KOPT-K1 (cell line): ENCODE data around the gene EHBP1L1.
"Not testable (repeated sequence)": the region's sequence is repeated elsewhere in the genome, so short reads cannot be mapped to it uniquely, and the experiment has no call there.

Experiments used
- H3K27ac ChIP-seq: fragments of 200-600 bp; sonication (generic); 2 replicates; pipeline ENCODE4 v1.5.1; 2016; ENCODE audit warnings: antibody characterized with exemption, mild to moderate bottlenecking, low read depth, low read length; ENCODE audit not compliant: poor library complexity, severe bottlenecking
- H3K36me3 ChIP-seq: fragments of 200-600 bp; sonication (generic); 2 replicates; pipeline ENCODE4 v1.5.1; 2017; ENCODE audit warnings: antibody characterized with exemption, mild to moderate bottlenecking, low read length, moderate library complexity; ENCODE audit not compliant: insufficient read depth
- H3K9me3 ChIP-seq: fragments of 200-600 bp; sonication (generic); 2 replicates; pipeline ENCODE4 v1.5.1; 2017; ENCODE audit warnings: antibody characterized with exemption, low read length, mild to moderate bottlenecking; ENCODE audit not compliant: insufficient read depth, poor library complexity, severe bottlenecking

The EHBP1L1 gene

DNA sequence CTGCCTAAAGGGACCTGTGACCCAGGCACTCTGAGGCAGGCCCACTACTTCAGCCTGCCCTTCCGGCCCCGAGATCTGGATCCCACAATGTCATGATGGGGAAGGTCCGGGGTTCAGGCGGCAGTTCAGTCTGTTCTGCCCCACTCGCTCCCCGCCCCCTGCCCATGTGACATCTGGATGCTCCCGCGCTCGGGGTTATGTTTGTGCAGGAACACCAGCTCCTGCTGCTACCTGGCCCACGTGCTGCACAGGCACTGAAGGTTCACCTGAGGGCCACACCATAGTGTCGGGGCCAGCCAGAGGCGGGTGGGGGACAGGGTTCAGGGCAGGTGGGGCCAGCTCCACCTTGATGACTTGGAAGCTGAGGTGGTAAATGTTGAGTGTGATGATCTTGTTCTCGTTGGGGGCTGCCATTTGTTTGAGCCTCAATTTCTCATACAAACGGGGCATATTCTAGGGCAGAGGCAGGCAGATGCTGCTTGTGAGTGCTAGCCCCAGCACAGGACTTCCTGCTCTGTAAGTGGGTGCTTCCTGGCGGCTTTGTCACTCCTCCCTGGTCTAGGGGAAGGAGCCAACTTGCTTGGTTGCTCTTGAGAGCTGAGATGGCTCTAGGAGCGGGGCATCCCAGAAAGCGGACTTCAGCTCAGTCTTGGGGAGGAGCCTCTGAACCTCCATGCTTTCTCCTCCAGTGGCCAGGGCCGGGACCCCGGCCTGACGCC, 57.7 kb downstream of the EHBP1L1 start:
- H3K27ac ChIP-seq, result no peak overlapping the region
- H3K36me3 ChIP-seq, result peaks cover 85% of the 10 kb centered on the region
- H3K9me3 ChIP-seq, result no peaks in the 10 kb centered on the region

DNA sequence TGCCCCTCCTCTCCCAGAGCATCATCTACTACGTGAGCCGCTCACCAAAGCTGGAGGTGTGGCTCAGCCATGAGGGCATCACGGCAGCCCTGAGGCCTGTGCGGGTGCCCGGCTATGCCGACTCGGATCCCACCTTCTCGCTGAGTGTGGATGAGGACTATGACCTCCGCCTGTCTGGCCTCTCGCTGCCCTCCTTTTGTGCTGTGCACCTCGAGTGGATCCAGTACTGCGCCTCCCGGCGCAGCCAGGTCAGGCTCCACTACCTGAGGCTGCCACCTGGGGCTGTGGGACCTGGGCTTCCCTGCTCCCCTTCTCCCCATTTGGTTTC, 58.2 kb downstream of the EHBP1L1 start:
- Histone ChIP-seq H3K9me3 (no peaks in the 10 kb centered on the region), H3K36me3 (peaks cover 79% of the 10 kb centered on the region), H3K27ac (no peak overlapping the region)

DNA sequence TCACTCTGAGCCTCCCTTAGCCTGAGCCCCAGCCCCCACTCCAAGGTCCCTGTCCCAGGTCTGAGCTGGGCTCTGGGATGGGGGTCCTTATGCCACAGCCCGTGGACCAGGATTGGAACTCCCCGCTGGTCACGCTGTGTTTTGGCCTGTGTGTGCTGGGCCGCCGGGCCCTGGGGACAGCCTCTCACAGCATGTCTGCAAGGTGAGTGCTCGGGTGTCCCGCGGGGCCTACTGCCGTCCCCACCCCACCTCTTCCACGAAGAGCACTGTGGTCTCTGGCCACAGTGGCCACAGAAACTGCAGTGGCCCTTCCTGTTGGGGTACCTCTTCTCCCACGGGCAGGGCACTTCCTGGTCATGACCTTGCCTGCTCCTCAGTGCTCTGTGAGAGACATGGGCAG, 58.6 kb downstream of the EHBP1L1 start:
- no peak overlapping the region for H3K27ac ChIP-seq

DNA sequence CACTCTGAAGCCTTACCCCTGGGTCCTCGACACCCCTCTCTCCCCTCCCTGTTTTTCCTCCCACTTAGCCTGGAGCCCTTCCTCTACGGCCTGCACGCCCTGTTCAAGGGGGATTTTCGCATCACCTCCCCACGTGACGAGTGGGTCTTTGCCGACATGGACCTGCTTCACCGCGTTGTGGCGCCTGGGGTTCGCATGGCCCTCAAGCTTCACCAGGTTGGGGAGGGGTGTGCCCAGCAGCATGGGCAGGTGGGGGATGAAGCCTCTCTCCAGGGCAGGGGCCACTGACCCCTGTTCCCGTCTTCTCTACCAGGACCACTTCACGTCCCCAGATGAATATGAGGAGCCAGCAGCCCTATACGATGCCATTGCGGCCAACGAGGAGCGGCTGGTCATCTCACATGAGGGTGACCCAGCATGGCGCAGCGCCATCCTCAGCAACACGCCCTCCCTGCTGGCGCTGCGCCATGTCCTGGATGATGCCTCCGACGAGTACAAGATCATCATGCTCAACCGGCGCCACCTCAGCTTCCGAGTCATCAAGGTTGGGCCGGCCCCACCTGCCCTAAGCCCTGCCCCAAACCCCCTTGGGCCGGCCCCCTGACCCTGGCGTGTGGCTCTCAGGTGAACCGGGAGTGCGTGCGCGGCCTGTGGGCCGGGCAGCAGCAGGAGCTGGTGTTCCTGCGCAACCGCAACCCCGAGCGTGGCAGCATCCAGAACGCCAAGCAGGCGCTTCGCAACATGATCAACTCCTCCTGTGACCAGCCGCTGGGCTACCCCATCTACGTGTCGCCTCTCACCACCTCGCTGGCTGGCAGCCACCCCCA, 59.3 kb downstream of the EHBP1L1 start:
- Histone ChIP-seq H3K9me3 (no peaks in the 10 kb centered on the region), H3K27ac (no peak overlapping the region), H3K36me3 (peaks cover 69% of the 10 kb centered on the region)

More for the DNA sequence above, 58.6 kb downstream of the EHBP1L1 start:
- no peaks in the 10 kb centered on the region for H3K9me3 ChIP-seq
- H3K36me3 ChIP-seq, result peaks cover 76% of the 10 kb centered on the region

DNA sequence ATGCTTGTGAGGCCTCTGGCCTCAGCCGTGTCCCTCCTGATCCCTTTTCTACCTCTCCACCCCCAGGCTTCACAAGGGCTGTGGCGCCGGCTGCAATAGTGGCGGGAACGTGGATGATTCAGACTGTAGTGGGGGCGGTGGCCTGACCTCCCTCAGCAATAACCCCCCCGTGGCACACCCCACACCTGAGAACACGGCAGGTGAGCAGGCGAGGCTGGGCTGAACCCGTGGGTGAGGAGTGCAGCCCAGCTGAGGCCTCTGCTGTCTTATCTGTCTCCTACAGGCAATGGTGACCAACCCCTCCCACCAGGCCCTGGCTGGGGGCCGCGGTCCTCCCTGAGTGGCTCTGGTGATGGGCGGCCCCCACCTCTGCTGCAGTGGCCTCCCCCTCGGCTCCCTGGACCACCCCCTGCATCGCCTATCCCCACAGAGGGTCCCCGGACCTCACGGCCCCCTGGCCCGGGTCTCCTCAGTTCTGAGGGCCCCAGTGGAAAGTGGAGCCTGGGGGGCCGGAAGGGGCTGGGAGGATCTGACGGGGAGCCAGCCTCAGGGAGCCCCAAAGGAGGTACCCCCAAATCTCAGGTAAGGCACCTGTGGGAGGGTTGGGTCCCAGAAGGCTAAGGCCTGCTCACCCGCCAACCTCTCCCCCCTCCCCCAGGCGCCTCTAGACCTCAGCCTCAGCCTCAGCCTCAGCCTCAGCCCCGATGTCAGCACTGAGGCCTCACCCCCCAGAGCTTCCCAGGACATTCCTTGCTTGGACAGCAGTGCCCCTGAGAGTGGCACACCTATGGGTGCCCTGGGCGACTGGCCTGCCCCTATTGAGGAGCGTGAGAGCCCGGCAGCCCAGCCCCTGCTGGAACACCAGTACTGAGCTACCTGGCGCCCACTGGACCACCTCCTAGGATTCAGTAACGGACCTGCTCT, 60.5 kb downstream of the EHBP1L1 start:
- Histone ChIP-seq H3K27ac (no peak overlapping the region), H3K36me3 (peaks cover 56% of the 10 kb centered on the region), H3K9me3 (no peaks in the 10 kb centered on the region)

DNA sequence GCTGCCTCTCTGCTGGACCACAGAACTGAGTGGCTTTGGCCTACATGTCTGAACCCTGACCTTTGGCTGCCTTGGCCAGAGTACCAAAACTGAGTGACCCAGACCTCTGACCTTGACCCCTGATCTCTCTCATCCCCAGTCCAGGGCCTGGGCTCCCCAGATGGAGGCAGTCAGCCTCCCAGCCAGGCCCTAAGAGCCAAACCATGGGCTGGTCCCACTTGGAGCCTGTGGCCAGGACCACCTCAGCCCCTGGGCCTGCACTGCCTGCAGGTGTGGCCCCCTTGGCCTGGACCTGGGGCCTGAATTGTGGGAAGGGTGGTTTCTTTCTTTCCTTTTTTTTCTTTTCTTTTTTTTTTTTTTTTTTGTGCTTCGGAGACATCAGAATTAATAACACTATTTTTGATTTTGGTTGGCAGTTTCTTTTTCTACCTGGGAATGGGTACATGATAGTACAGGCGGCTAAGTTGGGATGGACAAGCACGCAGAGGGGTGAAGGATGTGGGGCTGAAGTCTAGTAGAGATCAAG, 61.2 kb downstream of the EHBP1L1 start:
- Histone ChIP-seq H3K36me3 (peaks cover 49% of the 10 kb centered on the region), H3K27ac (no peak overlapping the region), H3K9me3 (no peaks in the 10 kb centered on the region)

DNA sequence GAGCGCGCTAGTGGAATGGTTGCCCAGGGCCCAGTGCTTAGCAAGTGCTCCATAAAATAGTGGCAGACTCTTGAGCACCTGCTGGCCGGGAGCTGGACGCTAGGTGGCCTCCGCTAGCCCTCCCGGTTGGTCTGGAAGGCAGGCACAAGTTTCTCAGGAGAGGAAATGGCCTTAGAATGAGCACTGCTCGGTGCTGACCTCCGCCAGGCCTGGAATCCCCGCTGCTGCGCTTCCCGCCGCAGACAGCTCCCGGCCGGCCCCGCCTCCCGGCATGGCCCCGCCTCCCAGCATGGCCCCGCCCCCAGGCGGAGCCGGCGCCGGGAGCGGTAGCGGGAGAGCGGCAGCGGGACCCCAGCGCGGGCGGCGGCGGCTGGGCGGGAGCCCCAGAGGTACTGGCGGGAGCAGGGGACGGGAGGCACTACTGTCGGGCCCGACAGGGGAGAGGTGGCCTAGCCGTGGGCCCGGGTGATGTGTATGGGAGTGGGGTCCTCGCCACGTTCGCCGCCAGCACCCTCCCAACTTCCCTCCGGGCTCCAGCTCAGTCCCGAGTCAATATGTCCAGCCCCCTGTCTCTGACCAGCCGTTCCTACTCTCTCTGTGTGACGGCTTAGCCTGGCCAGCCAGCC, 62.1 kb downstream of the EHBP1L1 start, which contains the start of gene SIPA1:
SIPA1 (plus strand) TSS at position 308 of the 626 bp plus-strand sequence. CDS start 2,821 bp downstream, outside the sequence.
- H3K27ac ChIP-seq, result peak within 1 kb of the TSS; percentile 64
- H3K9me3 ChIP-seq, result no peaks in the 10 kb centered on the region
- peaks cover 43% of the 10 kb centered on the region for H3K36me3 ChIP-seq

DNA sequence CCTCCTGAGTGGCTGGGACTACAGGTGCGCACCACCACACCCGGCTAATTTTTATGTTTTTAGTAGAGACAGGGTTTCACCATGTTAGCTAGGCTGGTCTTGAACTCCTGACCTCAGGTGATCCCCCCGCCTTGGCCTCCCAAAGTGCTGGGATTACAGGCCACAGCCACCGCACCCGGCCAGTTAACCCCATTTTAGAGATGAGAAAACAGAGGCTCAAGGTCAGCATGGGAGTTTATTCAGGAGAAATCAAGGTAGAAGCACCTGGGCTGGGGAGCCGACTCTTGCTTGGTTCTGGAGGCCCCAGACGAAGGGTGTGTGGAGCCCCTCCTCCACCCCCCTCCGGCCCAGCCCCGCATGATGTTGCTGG, 63.4 kb downstream of the EHBP1L1 start:
- not testable (repeated sequence) for H3K9me3 ChIP-seq, H3K27ac ChIP-seq
- H3K36me3 ChIP-seq, result peaks cover 30% of the 10 kb centered on the region

DNA sequence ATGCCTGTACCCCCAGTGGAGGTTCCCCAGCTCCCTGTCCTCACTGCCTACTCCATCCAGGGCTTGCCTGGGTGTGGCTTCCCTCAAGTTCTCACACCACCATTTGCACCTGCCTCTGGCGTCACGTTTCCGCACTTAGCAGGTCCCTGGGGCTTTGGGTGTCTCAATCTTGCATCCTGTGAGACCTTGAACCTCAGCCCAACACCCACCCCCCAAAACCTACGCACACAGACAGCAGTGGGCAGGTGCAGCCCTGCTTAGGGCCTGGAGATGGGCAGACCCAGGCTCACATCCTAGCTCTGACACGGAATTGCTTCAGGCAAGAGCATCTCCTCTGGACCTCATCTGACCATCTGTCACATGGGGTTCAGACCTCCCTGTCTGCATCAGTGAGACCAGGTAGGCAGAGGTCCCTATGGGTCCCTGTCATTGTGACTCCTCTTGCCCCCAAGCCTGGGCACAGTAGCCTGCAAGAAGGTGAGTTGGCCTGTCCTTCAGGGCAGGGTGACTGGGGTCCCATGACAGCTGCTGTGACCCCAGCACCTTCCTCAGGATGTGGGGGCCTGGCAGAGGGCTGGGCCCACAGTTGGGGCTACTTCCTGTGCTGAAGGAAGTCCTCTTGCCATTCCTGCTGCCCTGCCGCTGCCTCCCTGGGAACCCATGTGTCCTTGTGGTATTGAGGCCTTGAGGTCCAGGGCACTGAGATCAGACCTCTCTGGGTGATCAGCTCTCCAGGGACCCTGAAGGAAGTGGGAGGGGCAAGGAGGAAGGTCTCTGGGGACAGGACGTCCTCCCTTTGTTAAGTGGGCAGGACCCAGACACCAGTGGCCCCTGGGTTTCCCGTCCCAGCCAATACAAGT, 64.0 kb downstream of the EHBP1L1 start:
- peak overlapping the region; percentile 32 for H3K27ac ChIP-seq
- peaks cover 24% of the 10 kb centered on the region for H3K36me3 ChIP-seq

DNA sequence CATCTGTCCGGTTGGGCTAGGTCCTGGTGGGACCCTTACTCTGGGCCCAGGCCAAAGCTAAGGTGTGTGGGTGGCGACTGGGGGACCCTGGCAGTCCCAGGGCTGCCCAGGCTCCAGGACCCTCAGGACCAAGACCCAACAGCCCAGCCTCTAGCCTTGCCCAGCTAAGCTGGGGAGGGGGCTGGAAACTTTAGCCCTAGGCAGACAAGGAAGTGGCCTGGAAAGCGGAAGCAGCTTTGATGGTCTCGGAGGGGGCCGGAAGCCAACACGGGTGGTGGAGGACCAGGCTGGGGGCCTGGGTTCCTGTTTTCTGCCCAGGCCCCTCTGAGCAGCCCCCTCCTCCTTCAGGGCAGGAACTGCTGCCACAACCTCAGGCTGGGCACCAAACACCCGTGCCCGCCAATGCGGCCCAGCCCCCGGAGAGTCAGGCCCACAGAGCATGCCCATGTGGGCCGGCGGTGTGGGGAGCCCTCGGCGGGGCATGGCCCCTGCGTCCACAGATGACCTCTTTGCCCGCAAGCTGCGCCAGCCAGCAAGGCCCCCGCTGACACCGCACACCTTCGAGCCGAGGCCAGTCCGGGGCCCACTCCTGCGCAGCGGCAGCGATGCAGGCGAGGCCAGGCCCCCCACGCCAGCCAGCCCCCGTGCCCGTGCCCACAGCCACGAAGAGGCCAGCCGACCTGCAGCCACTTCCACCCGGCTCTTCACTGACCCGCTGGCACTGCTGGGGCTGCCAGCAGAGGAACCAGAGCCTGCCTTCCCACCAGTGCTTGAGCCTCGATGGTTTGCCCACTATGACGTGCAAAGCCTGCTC, 64.8 kb downstream of the EHBP1L1 start:
- H3K9me3 ChIP-seq, result no peaks in the 10 kb centered on the region
- H3K27ac ChIP-seq, result peak overlapping the region; percentile 32
- H3K36me3 ChIP-seq, result peaks cover 16% of the 10 kb centered on the region

More for the DNA sequence above, 64.0 kb downstream of the EHBP1L1 start:
- H3K9me3 ChIP-seq, result no peaks in the 10 kb centered on the region

DNA sequence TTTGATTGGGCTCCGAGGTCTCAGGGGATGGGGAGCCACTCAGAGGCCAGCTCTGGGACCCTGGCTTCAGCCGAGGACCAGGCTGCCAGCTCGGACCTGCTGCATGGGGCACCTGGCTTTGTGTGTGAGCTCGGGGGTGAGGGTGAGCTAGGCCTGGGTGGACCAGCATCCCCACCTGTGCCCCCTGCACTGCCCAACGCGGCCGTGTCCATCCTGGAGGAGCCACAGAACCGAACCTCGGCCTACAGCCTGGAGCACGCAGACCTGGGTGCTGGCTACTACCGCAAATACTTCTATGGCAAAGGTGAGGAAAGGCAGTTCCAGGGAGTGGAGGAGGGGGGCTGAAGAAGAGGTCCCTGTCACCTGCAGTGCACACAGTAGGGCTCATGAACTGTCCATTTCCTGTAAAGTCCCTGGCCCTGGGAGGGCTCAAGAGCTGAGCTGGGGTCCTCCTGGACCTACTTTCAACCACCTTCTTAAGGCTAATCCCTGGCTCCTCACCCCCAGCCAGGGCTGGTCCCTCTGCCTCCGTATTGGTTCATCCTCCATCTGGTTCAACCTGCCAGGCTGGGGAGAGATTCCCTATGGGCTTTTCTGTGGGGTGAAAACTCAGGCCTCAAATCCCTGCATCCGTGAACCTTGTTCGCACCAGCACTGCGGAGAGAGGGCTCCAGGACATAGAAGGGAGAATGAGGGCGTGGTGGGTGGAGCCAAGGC, 65.6 kb downstream of the EHBP1L1 start:
- Histone ChIP-seq H3K36me3 (peaks cover 8% of the 10 kb centered on the region), H3K27ac (no peak overlapping the region), H3K9me3 (no peaks in the 10 kb centered on the region)
